Gastrocnemius medialis (tissue), 4 donors: ENCODE measurements around the gene MINDY3. TPM values are rescaled to one million over a fixed set of nuclear protein-coding genes. Genes with fewer than 3 reads are reported as not detected.

ENCODE experiments used
- ATAC-seq, 2 donors: fragments of 150-250 bp; one replicate each; pipeline ENCODE4 v1.9.1; 2016
- DNase-seq, 2 donors: peaks; one replicate each; pipeline ENCODE4 v3.0.0-alpha.2; 2019
- H3K27ac ChIP-seq, 4 donors: fragments of 200-600 bp; sonication (generic); 1 replicate in 1 of 4; 2 replicates in 3 of 4; pipeline ENCODE4 v1.5.1; 2016 to 2018; ENCODE audit warnings: mild to moderate bottlenecking in 2 of 4, moderate library complexity in 1 of 4
- H3K27me3 ChIP-seq, 3 donors: fragments of 200-600 bp; sonication (generic) in 2 of 3; 1 replicate in 1 of 3; 2 replicates in 2 of 3; pipeline versions ENCODE4 v1.5.1 to v1.6.0; 2016 to 2019; ENCODE audit warnings: mild to moderate bottlenecking in 1 of 3, moderate library complexity in 1 of 3
- H3K36me3 ChIP-seq, 2 donors: fragments of 200-600 bp; sonication (generic) in 1 of 2; one replicate each; pipeline ENCODE4 v1.5.1; 2017 to 2018
- H3K4me1 ChIP-seq, 2 donors: fragments of 200-600 bp; sonication (generic) in 1 of 2; one replicate each; pipeline ENCODE4 v1.5.1; 2016 to 2017; ENCODE audit warnings: mild to moderate bottlenecking in 2 of 2
- H3K4me3 ChIP-seq, 4 donors: fragments of 200-600 bp; sonication (generic) in 3 of 4; 1 replicate in 1 of 4; 2 replicates in 3 of 4; pipeline ENCODE4 v1.5.1; 2016 to 2019; ENCODE audit warnings: mild to moderate bottlenecking in 2 of 4
- H3K9me3 ChIP-seq, 3 donors: fragments of 200-600 bp; sonication (generic) in 2 of 3; 1 replicate in 1 of 3; 2 replicates in 2 of 3; pipeline ENCODE4 v1.5.1; 2016 to 2019
- POLR2A ChIP-seq, 2 donors: fragments of 450-650 bp; IDR thresholded peaks; one replicate each; pipeline ENCODE4 v1.6.1; 2017; ENCODE audit warnings: antibody characterized with exemption in 2 of 2, mild to moderate bottlenecking in 2 of 2, moderate library complexity in 2 of 2
- in situ Hi-C, 4 donors: fragments of 200-750 bp; cut with MboI; loops; one replicate each; pipeline versions ENCODE4 v1.15.0 to v1.8.0; 2017; ENCODE audit warnings: low sequenced_read_pairs in 4 of 4
- intact Hi-C: fragments of 100-400 bp; cut with DNase I; formaldehyde crosslinking; loops from one replicate; pipeline ENCODE4 v1.15.1; 2023; ENCODE audit warnings: low total_unique reads
- total RNA-seq, 4 donors: library from RNA; depleted of rRNA; stranded (reverse); fragments of >200 nt; gene quantifications; one replicate each; pipeline versions ENCODE4 v1.1.0 to v1.2.3, GENCODE V29; 2016
- TF ChIP-seq, protein P1 (sequence below), 5 experiments: fragments of 450-650 bp in 3 of 5; fragments of 200-600 bp in 2 of 5; sonication (generic) in 2 of 5; IDR thresholded peaks in 4 of 5; conservative IDR thresholded peaks in 1 of 5; 1 replicate in 4 of 5; 2 replicates in 1 of 5; pipeline ENCODE4 v1.5.1; 2016 to 2019; ENCODE audit warnings: antibody characterized with exemption in 5 of 5, mild to moderate bottlenecking in 3 of 5, moderate library complexity in 3 of 5

The MINDY3 gene
- total RNA-seq, 4 donors from 2014 or later = 7.6 to 37.5 (median 10.8) TPM

DNA sequence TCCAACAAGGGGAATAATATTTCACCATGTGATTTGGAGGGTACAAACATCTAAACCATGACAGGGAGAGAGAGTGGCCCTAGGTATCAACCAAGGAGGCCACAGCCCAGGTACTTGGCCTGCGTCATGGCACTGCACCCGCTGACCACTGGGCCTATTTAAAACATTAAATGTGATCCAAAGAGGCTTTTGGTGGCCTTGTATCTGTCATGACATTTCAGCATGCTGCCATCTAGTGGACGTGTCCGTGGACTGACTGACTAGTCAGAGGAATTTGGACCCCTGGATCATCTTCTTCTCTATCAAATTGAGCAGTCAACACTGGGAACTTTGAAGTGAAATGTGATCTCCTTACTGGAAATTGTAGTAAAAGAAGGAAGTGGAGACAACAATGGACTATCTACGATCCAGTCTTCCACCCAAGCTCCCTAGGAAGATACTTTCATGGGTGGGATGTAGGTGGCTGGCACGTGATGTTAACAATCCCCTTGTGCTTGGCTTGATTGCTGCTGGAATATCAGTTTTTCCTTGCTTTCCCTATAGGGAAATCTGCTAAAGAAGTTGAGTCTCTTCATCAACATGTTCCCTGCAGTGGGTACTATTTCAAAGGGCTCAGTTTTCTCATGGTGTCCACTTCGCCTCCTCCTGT lies 116.0 kb downstream of the MINDY3 start:
- Histone ChIP-seq H3K36me3 (no peaks in the 10 kb centered on the region), H3K9me3 (no peaks in the 10 kb centered on the region), H3K4me1 (peaks cover 0 to 2% of the 10 kb centered on the region in 2 donors), H3K27ac (no peak overlapping the region), H3K4me3 (no peak overlapping the region), H3K27me3 (no peaks in the 10 kb centered on the region)
- TF ChIP-seq, protein P1, sequence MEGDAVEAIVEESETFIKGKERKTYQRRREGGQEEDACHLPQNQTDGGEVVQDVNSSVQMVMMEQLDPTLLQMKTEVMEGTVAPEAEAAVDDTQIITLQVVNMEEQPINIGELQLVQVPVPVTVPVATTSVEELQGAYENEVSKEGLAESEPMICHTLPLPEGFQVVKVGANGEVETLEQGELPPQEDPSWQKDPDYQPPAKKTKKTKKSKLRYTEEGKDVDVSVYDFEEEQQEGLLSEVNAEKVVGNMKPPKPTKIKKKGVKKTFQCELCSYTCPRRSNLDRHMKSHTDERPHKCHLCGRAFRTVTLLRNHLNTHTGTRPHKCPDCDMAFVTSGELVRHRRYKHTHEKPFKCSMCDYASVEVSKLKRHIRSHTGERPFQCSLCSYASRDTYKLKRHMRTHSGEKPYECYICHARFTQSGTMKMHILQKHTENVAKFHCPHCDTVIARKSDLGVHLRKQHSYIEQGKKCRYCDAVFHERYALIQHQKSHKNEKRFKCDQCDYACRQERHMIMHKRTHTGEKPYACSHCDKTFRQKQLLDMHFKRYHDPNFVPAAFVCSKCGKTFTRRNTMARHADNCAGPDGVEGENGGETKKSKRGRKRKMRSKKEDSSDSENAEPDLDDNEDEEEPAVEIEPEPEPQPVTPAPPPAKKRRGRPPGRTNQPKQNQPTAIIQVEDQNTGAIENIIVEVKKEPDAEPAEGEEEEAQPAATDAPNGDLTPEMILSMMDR (IDR thresholded peaks at IDR 0.05 in 4 of 5, conservative IDR thresholded peaks at IDR 0.05 in 1 of 5) = peak in 2 of 5 experiments; percentile 24 to 38
- no peak for TF ChIP-seq POLR2A (IDR thresholded peaks at IDR 0.05)
- DNase-seq = no peak
- intact Hi-C loops (no loop called here), in situ Hi-C loops (loop anchor here in 1 of 4 donors (25.0 kb wide), 1 partner anchor 307 kb away; no protein-coding TSS in a partner anchor)
- ATAC-seq = no peak

DNA sequence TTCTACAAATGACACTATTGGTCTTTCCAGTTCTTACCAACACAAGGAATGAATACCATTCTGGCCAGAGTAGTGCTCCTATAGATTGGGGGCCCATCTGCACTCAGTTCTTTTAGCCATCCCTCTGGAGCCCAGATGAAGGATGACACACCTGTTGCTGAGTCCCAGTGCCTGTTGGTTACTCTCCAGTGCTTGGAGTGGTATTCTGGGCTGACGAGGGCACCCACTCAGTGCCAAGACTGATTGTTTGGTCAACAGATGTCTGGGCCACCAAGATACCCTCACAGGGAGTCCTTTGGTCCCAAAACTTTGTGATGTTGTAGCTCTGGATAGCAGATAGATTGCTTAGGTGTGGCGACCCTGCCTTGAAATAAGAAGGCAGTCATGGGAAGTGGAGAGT lies 116.9 kb downstream of the MINDY3 start:
- TF ChIP-seq, protein P1 (IDR thresholded peaks at IDR 0.05 in 4 of 5, conservative IDR thresholded peaks at IDR 0.05 in 1 of 5) = no peak
- TF ChIP-seq POLR2A (IDR thresholded peaks at IDR 0.05) = no peak
- intact Hi-C loops = no loop called here
- Histone ChIP-seq H3K36me3 (no peaks in the 10 kb centered on the region), H3K27ac (no peak overlapping the region), H3K4me3 (no peak overlapping the region), H3K9me3 (no peaks in the 10 kb centered on the region), H3K4me1 (peaks cover 0 to 3% of the 10 kb centered on the region in 2 donors), H3K27me3 (no peaks in the 10 kb centered on the region)
- in situ Hi-C loops = loop anchor here in 1 of 4 donors (25.0 kb wide), 1 partner anchor 306 kb away; no protein-coding TSS in a partner anchor
- DNase-seq (no peak), ATAC-seq (no peak)

DNA sequence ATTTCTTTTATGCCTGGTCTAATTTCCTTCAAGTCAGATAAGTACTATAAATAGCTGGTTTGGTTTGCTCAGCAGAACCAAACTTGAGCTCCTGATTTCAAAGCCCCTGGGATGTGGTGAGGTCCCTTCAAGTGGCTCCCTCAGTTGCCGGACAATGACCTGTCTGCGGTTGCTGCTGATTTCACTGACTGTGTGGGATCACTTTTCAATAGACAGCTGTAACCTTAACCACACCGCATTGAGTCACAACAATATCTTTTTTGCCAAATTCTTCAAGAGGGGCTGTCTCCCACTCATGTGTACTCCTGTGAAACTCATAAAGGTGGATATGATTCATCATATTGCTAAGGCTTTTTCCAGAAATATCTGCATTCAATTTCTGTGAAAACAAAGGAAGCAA lies 117.5 kb downstream of the MINDY3 start:
- peaks cover 0 to 3% of the 10 kb centered on the region in 2 donors for H3K4me1 ChIP-seq
- ATAC-seq = no peak
- TF ChIP-seq POLR2A (IDR thresholded peaks at IDR 0.05) = no peak
- TF ChIP-seq, protein P1 (IDR thresholded peaks at IDR 0.05 in 4 of 5, conservative IDR thresholded peaks at IDR 0.05 in 1 of 5) = no peak

DNA sequence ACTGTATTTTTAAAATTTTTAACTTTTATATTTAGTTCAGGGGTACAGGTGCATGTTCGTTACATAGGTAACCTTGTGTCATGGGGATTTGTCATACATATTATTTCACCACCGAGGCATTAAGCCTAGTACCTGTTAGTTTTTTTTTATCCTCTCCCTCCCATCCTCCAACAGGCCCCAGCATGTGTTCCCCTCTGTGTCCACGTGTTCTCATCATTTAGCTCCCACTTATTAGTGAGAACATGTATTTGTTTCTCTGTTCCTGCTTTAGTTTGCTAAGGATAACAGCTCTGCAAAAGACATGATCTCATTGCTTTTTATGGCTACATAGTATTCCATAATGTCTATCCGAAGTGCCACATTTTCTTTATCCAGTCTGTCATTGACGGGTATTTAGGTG lies 118.2 kb downstream of the MINDY3 start:
- Histone ChIP-seq H3K27me3 (peaks cover 0 to 3% (median 0%) of the 10 kb centered on the region in 3 donors), H3K27ac (no peak overlapping the region), H3K9me3 (no peaks in the 10 kb centered on the region), H3K4me3 (no peak overlapping the region), H3K36me3 (no peaks in the 10 kb centered on the region), H3K4me1 (peaks cover 0 to 3% of the 10 kb centered on the region in 2 donors)
- DNase-seq (no peak), ATAC-seq (no peak)
- in situ Hi-C loops (loop anchor here in 1 of 4 donors (25.0 kb wide), 1 partner anchor 305 kb away; no protein-coding TSS in a partner anchor), intact Hi-C loops (no loop called here)
- no peak for TF ChIP-seq POLR2A (IDR thresholded peaks at IDR 0.05)
- TF ChIP-seq, protein P1 (IDR thresholded peaks at IDR 0.05 in 4 of 5, conservative IDR thresholded peaks at IDR 0.05 in 1 of 5) = no peak

More for the DNA sequence above, 117.5 kb downstream of the MINDY3 start:
- no peak for DNase-seq
- Histone ChIP-seq H3K4me3 (no peak overlapping the region), H3K9me3 (no peaks in the 10 kb centered on the region), H3K36me3 (no peaks in the 10 kb centered on the region), H3K27ac (no peak overlapping the region), H3K27me3 (no peaks in the 10 kb centered on the region)
- in situ Hi-C loops (loop anchor here in 1 of 4 donors (25.0 kb wide), 1 partner anchor 306 kb away; no protein-coding TSS in a partner anchor), intact Hi-C loops (no loop called here)
